Loucy (cell line): ENCODE measurements around the gene PFN4.

Source experiments
- H2AFZ ChIP-seq: fragments of 200-600 bp; sonication (generic); 2 replicates; pipeline ENCODE4 v1.6.0; 2016; ENCODE audit warnings: antibody characterized with exemption, mild to moderate bottlenecking, low read length, moderate library complexity
- H3F3A ChIP-seq: fragments of 200-600 bp; 2 replicates; pipeline ENCODE4 v1.6.0; 2016; ENCODE audit warnings: antibody characterized with exemption, low read depth, mild to moderate bottlenecking
- H3K27me3 ChIP-seq: fragments of 200-600 bp; sonication (generic); 2 replicates; pipeline ENCODE4 v1.6.1; 2014; ENCODE audit warnings: low read length, mild to moderate bottlenecking; ENCODE audit not compliant: insufficient read depth, poor library complexity, severe bottlenecking
- H3K36me3 ChIP-seq: fragments of 200-600 bp; sonication (generic); 2 replicates; pipeline ENCODE4 v1.6.1; 2016; ENCODE audit warnings: low read length; ENCODE audit not compliant: insufficient read depth
- H3K4me1 ChIP-seq: fragments of 200-600 bp; sonication (generic); 2 replicates; pipeline ENCODE4 v1.5.1; 2014; ENCODE audit warnings: low read length, mild to moderate bottlenecking; ENCODE audit not compliant: insufficient read depth, poor library complexity, severe bottlenecking
- H3K4me2 ChIP-seq: fragments of 200-600 bp; sonication (generic); 2 replicates; pipeline ENCODE4 v1.6.0; 2014; ENCODE audit warnings: antibody characterized with exemption, low read length, low read depth, mild to moderate bottlenecking; ENCODE audit not compliant: poor library complexity, severe bottlenecking
- H3K4me3 ChIP-seq: fragments of 200-600 bp; sonication (generic); 2 replicates; pipeline ENCODE4 v1.5.1; 2014; ENCODE audit warnings: low read length, mild to moderate bottlenecking, mixed read lengths; ENCODE audit not compliant: poor library complexity, severe bottlenecking
- H3K79me2 ChIP-seq: fragments of 200-600 bp; sonication (generic); 2 replicates; pipeline ENCODE4 v1.6.1; 2014; ENCODE audit warnings: low read length; ENCODE audit not compliant: insufficient read depth
- H3K9ac ChIP-seq: fragments of 200-600 bp; sonication (generic); 2 replicates; pipeline ENCODE4 v1.6.0; 2014; ENCODE audit warnings: mild to moderate bottlenecking, low read depth, low read length, moderate library complexity; ENCODE audit not compliant: poor library complexity, severe bottlenecking
- H3K9me2 ChIP-seq: fragments of 200-600 bp; sonication (generic); replicated peaks from 2 replicates; pipeline ENCODE4 v1.6.1; 2016; ENCODE audit warnings: low read depth, low read length, mixed read lengths
- H3K9me3 ChIP-seq: fragments of 200-600 bp; sonication (generic); 2 replicates; pipeline ENCODE4 v1.6.1; 2014; ENCODE audit warnings: mild to moderate bottlenecking, antibody characterized with exemption, low read length, low read depth; ENCODE audit not compliant: insufficient read depth
- H4K20me1 ChIP-seq: fragments of 200-600 bp; sonication (generic); 2 replicates; pipeline ENCODE4 v1.6.0; 2014; ENCODE audit warnings: antibody characterized with exemption, low read length, mild to moderate bottlenecking; ENCODE audit not compliant: insufficient read depth, poor library complexity, severe bottlenecking
- CTCF ChIP-seq: fragments of 200-600 bp; sonication (generic); conservative IDR thresholded peaks from 2 replicates; pipeline ENCODE4 v1.5.1; 2014; ENCODE audit warnings: mild to moderate bottlenecking, antibody characterized with exemption, low read length
- EZH2phosphoT487 ChIP-seq: fragments of 200-600 bp; IDR thresholded peaks from 2 replicates; pipeline ENCODE4 v1.6.1; 2018; ENCODE audit warnings: antibody characterized with exemption, mild to moderate bottlenecking, moderate library complexity, borderline replicate concordance

The PFN4 gene

DNA sequence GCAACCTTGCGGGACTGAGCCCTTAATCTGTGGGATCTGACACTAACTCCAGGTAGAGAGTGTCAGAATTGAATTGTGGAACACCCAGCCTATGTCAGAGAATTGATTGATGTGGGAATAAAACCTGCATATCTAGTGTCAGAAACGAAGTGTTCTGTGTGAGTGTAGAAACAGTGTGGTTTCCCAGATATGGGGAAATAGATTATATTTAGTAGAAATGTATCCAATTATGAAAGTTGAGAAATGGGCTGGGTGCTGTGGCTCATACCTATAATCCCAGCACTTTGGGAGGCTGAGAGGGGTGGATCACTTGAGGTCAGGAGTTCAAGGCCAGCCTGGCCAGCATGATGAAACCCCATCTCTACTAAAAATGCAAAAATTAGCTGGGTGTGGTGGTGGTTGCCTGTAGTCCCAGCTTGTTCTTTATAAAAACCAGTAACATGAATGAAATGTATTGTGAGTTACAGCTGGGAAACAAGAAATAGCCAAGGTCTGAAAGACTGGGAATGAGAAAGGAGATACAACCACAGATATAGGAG is 34.2 kb downstream of the PFN4 start:
- no peak for TF ChIP-seq CTCF
- TF ChIP-seq EZH2phosphoT487, result no peak
- Histone ChIP-seq H3K4me3 (no peak overlapping the region), H2AFZ (no peak overlapping the region), H3K4me1 (peaks cover 6% of the 10 kb centered on the region), H3K79me2 (no peaks in the 10 kb centered on the region), H3K27me3 (no peaks in the 10 kb centered on the region), H3K9ac (no peak overlapping the region), H3K4me2 (no peak overlapping the region), H3F3A (0 out of 2 replicates have a peak, but pooled peaks cover 4% of the 10 kb centered on the region), H3K9me2 (no peaks in the 10 kb centered on the region), H4K20me1 (no peaks in the 10 kb centered on the region), H3K9me3 (no peaks in the 10 kb centered on the region), H3K36me3 (no peaks in the 10 kb centered on the region)

DNA sequence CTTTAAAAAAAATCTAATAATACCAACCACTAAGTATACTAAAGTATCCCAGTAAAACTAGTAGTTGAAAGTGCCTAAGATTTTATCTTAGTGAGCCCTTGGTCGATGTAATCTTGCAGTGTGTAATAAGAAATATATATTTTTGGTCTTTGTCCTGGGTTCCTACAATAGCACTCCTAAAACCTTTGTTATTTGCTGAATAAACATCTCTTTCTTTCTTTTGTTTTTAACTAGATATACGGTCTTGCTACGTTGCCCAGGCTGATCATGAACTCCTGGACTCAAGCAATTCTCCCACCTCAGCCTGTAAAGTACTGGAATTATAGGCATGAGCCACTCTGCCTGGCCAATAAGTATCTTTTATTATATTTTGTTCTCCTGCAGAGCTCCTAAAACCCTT is 36.1 kb downstream of the PFN4 start:
- Histone ChIP-seq H3K36me3 (no peaks in the 10 kb centered on the region), H3K4me2 (no peak overlapping the region), H3K9ac (no peak overlapping the region), H3K9me3 (no peaks in the 10 kb centered on the region), H3K9me2 (no peaks in the 10 kb centered on the region), H4K20me1 (no peaks in the 10 kb centered on the region), H3F3A (peaks cover 4% of the 10 kb centered on the region; the same call in 1 of the 2 replicates), H3K27me3 (no peaks in the 10 kb centered on the region), H3K79me2 (peaks cover 12% of the 10 kb centered on the region; the same call in 1 of the 2 replicates), H3K4me3 (no peak overlapping the region), H2AFZ (no peak overlapping the region), H3K4me1 (peaks cover 17% of the 10 kb centered on the region)
- no peak for TF ChIP-seq EZH2phosphoT487
- no peak for TF ChIP-seq CTCF

GRCh38 chr2:24086241-24086640 is 36.9 kb downstream of the PFN4 start:
- Histone ChIP-seq H3K79me2 (peaks cover 12% of the 10 kb centered on the region; the same call in 1 of the 2 replicates), H3K4me3 (no peak overlapping the region), H3K9me2 (no peaks in the 10 kb centered on the region), H3K9ac (no peak overlapping the region), H3K4me1 (peaks cover 17% of the 10 kb centered on the region), H3F3A (peaks cover 4% of the 10 kb centered on the region; the same call in 1 of the 2 replicates), H3K27me3 (no peaks in the 10 kb centered on the region), H3K4me2 (no peak overlapping the region), H3K36me3 (no peaks in the 10 kb centered on the region), H3K9me3 (no peaks in the 10 kb centered on the region), H2AFZ (no peak overlapping the region), H4K20me1 (no peaks in the 10 kb centered on the region)
- no peak for TF ChIP-seq EZH2phosphoT487
- no peak for TF ChIP-seq CTCF
